Adrenal gland (tissue), 5 donors: ENCODE results near the gene CHRM1.

Source experiments
- CTCF ChIP-seq, 6 experiments: fragments of 450-650 bp in 4 of 6; fragments of 200-600 bp in 2 of 6; sonication (generic) in 1 of 6; IDR thresholded peaks; 1 replicate in 5 of 6; 2 replicates in 1 of 6; pipeline versions ENCODE4 v1.5.1 to v1.8.0; 2016 to 2021; ENCODE audit warnings: antibody characterized with exemption in 6 of 6, mild to moderate bottlenecking in 2 of 6, moderate library complexity in 1 of 6
- POLR2A ChIP-seq, 2 donors: fragments of 450-650 bp; IDR thresholded peaks; one replicate each; pipeline ENCODE4 v1.6.1; 2017; ENCODE audit warnings: antibody characterized with exemption in 2 of 2, mild to moderate bottlenecking in 2 of 2, moderate library complexity in 1 of 2
- donor health status: DM: no; HTN: no; CAD: no.

GRCh38 chr11:62965574-62965973 lies 44.4 kb upstream of the CHRM1 start:
- no peak for TF ChIP-seq CTCF (IDR thresholded peaks at IDR 0.05)
- no peak for TF ChIP-seq POLR2A (IDR thresholded peaks at IDR 0.05)
